GM21576 (cell line): Measurements from ENCODE around the gene PLCL2.

Source experiments
- ATAC-seq: cut with Tn5 transposase; IDR thresholded peaks from one replicate; pipeline ENCODE4 v1.9.1; 2021; ENCODE audit warnings: mild to moderate bottlenecking, moderate library complexity; ENCODE audit not compliant: unreplicated experiment

Gene PLCL2

DNA sequence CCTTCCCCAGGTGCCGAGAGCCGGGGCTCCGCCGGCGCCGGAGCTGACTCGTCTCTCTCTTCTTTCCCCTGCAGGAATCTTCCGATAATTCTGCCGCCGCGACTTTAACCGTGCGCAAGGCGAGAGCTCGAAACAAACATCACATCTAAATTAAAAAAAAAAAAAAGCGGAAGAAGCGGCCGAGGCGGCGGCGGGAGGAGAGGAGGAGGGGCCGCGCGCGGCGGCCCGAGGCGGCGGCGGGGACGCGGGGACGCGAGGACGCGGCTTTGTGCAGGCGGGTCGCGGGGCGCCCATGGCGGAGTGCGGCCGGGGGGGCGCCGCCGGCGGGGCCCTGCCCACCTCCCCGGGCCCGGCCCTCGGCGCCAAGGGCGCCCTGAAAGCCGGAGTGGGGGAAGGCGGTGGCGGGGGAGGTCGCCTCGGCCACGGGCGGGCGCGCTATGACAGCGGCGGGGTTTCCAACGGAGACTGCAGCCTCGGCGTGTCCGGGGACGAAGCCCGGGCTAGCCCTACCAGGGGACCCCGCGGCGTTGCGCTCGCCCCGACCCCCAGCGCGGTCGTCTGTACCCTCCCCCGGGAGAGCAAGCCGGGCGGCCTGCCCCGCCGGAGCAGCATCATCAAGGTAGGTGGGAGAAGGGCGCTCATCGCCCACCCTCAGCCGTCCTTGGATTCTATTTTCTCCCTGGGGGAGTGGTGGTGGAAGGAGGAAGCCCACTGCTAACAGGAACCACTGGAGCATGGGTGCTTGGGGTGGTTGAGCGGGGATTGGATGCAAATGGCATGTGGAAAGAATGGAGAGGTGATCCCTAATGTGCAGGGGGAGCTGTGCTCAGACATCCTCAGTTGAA is at the start of gene PLCL2:
Gene PLCL2, plus strand, starts transcription at position 208 of the 845 bp plus-strand sequence. Its CDS starts 85 bp downstream, at position 293.
- peak; percentile 31 for ATAC-seq

DNA sequence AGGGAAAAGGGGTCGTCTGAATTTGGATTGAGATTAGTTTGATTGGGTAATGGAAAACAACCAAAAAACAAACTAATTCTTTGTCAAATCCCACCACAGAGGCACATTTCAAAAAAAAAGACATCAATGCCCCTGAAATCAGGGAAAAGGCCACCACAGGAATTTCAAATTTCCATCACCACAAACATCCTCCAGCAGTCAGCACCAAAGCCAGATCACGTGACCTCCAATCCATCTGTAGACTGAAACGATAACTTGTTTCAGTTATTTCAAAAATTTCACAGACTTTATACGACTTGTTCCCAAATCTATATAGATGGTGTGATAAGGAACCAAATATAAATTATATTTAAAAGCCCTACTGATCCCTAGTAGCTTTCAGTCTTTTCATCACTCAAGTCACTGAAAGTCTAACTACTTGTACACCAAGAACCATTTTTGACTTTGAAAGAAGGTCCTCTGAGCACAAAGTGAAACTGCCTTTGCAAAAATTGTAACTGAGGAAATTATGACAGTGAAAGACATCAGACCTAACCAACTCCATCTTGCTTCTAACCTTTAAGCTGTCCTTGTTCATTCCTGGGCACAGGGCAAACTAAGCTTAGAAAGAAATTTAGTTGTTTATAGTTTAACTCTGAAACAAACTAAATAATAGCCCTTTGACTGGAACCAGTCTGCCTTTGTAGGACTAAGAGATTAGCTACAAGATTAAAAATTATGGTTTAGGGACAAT is 48.1 kb upstream of the PLCL2 start:
- ATAC-seq: no peak

DNA sequence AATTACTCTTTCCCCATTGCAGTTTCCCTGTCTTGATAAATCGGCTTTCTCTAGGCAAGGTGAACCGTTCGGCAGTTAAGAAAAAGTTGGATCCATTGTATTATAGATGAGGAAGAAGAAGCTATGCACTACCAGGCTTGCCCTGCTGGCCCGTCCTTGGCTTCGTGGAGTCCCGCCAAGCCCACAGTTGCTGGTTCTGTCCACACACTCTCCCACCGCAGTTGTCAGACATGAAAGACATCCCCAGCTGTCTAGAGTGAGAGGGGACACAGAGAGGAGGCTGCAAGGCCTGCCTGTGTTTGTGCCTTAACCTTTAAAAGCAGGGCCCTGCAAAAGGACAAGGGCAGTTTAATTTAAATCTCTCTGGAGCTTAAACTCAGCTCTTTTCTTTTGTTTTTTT is 47.2 kb upstream of the PLCL2 start:
- ATAC-seq: no peak

DNA sequence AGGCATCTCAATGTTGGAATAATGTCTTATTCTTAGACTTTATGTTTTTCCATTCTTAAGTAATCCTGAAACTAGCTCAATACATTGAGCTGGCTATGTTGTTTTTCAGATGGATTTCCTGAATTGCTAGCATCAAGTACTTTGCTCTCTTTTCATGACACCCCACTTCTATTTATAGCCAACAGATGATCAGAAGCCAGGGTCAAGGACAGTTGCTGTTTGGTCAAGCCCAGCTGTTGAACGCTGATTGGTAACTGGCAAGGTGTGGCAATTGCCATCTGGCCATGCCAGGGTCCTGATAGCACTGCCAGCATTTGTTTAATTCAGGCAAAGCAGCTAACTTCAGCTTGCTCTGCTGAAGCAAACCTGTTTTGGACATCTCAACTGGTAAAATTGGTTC is 46.2 kb upstream of the PLCL2 start:
- ATAC-seq: no peak

DNA sequence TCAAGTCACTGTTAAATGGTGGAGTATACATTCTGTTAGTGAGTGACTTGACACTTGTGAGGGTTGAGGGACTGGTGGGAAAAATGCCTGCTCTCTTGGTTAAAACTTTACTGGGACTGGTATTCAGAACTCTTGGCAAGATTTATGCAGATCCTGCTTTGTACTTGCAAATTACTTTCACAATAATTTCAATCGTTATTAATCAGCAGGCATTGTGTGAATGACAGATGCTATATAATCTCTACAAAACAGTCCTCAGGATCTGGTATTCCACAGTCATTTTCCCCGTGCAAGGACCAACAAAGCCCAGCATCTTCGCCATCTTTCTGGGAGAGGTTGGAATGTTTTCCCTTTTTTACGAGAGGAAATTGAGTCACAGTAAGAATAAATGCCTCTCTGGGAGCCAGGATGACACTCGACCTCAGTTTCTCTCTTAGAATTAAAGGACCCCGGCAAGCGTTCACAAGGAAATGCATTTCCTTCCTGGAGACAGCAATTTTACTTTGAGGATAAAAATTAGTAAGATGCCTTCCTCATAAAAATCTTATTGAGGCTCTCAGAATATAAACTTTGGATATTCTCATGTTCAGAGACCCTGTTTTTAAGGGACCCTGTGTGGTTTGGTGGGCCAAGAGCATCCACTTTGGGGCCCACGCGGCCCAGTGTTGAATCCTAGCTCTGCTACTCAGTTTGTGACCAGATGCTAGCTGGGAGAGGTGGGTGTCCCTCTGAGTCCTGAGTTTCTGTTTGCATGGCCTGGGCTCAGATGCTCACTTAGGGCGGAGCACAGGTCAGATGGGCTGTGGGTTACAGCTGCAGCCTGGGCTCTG is 45.3 kb upstream of the PLCL2 start:
- no peak for ATAC-seq

DNA sequence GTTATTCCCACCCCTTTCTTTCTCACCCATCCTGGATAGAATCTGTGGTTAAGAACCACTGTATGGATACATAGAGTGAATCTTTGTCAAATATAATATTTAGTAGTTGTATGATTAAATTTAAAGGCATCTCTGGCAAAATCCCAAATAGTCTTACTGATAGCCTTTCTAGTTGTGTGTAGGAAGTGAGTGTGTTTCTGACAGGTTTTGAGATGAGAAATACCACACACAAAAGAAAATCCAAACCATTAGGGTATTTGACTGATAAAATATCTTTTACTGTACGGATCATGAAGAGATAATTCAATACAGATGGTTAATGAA is 44.7 kb upstream of the PLCL2 start:
- ATAC-seq: no peak

DNA sequence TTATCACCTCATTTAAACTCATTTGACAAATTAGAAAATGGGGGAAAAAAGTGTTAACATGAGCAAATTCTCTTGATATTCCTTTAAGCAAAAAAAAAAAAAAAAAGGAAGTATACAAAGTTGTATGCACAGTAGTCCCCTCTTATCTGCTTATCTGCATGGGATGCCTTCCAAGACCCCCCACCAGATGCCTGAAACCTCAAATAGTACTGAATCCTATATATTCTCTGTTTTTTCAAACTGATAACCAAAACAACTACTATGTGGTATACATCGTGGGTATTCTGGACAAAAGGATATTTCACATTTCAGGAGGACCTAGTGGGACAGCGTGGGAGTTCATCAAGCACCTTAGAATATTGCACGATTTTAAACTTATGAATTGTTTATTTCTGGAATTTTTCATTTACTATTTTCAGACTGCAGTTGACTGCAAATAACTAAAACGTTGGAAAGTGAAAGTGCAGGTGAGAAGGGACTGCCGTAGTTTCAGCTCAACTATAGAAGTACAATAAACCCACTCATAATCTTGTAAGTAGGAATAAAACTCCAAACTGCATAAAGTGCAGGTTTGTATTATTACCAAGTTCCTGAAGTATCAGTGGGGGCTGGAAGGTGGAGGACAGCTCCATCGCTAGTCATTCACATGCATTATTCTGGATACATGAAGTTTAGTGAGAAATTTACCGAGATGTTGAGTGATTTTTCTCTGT is 43.6 kb upstream of the PLCL2 start:
- ATAC-seq: no peak

DNA sequence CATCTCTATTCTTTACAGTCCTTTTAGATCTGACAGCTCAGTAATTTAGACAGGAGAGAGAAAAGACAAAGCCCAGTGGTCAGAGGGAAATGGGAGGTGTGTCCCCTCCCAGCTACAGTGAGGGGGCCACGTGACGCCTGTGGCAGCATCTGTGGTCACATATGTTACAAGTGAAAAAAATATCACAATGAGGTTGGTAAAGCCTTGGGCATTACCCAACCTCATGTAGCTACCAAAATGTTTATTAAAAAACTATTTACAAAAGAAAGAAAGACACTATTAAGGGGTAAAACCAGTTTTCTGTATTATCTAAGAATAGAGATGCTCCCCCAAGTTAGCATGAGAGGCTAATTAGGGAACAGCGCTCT is 42.9 kb upstream of the PLCL2 start:
- ATAC-seq: peak; percentile 66

DNA sequence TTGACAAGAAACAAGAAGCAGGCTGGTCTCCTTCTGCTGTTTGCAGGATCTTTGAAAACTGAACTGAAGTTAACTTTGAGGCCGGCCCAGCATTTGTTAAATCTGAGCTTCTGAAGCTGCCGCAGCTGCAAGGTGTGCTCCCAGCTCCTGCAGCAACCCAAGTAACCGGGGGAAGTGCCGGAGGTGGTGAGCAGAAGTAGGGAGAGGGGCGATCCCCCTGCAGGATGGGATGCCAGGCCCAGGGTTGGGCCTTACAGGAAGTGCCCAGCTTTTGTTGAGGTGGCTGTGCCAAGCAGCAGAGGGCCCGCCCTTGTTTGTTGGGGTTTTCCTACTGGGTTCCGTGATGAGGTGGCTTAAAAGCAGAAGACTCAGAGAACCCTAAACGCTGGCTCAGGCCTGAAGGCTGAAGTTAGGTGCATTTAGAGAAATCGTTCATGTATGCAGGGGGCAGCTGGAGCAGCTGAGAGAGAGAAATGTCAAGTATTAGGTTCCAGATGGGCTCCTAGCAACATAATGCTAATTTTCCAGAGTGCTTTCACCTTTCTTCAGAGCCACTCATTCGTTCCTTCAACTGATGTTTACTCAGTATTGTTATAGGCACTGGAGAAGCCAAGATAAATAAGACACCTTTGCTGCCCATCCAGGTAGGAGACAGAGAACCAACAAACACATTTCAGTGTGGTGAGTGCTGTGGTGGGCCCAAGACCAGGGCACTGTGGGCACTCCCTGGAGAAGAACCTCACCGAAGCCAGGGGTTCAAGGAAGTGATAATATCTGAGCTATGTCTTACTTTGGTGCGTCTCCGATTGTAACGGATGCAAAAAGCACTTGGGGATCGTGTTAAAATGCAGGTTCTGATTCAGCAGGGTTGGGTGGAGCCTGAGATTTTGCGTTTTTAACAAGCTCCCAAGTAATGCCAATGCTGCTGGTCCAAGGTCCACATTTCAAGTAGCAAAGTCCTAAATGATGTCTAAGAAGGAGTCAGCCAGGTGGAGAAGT is 42.2 kb upstream of the PLCL2 start:
- peak; percentile 71 for ATAC-seq

DNA sequence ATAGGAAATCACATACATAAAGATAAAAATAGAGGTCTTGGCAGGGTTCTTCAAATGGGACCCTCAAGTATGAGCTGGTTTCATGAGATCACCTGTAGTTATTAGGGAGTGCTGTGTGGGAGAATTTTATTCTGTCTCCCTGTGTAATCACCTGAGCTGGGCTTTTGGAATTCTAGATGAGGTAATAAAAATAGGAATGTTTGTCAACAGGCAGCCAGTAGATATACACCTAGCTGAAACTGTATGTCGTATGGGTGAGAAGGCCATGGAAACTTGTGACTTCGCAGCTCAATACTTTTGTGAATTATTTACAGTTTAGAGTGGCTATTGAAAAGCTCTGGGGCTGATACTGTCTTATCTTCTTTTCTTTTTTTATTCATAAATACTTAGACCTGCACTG is 40.5 kb upstream of the PLCL2 start:
- no peak for ATAC-seq

DNA sequence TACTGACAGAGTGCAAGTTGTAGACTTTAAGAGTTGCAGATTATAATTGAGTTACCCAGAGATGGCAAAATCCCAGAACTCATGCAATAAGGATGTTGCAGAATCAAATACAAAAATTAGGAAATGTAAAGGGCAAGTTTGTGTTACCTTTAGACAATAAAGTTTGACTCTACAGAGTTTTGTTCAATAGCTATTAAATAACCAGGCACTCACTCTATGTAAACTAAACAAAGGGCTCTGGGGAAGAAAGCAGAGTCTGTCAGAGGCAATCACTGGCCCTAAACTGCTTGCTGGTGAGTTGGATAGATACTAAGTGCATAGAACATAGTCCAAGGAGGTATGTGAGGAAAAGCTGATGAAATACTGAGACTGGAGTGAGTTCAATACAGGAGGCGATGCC is 40.0 kb upstream of the PLCL2 start:
- ATAC-seq: no peak

DNA sequence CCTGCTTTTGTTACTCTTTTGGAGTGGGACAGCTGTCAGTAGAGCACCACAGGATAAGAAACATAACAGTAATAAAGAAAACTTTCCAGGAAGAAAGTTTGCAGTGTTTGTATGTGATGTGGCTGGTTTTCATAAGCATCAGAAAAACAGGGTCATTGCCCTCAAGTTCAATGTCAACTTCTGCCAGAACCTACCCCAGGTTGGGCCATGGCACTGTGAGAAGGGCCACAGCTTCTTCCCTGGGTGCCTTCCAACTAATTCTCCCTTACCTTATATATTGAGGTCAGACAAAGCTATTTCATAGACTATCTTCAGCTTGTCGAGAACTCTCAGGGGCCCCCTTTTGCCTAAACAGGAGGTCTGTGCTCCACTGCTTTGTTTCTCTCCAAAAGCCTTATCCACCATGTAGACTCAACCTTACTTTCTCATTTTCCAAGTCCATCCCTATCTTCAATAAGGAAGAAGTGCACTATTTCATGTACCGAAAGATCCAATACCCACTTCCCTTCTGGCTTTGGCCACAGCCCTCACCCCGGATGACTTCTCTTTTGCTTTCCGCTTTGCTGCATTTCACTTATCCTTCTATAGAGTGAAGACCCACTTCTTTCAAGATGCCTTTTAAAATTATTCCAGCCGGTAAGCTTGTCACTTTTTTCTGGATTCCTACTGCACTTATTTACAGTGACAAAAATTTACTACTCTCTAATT is 38.2 kb upstream of the PLCL2 start:
- no peak for ATAC-seq

DNA sequence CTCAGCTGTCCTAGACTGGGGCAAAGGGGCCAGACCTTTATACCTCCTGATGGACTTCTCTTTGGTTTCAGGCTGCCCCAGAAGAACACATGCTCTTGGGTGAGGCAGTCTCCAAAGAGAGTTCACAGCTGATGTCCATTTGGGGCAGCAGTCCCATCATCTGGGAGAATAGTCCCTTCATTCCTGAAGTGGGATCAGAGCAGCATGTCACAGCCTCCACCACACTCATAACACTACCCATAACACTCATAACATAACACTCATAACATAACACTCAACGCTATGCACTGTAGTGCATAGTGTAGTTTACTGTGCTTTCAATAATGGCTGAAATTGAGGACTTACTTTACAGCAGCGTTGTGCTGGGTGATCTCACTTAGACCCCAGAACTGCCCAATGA is 36.7 kb upstream of the PLCL2 start:
- ATAC-seq: no peak

DNA sequence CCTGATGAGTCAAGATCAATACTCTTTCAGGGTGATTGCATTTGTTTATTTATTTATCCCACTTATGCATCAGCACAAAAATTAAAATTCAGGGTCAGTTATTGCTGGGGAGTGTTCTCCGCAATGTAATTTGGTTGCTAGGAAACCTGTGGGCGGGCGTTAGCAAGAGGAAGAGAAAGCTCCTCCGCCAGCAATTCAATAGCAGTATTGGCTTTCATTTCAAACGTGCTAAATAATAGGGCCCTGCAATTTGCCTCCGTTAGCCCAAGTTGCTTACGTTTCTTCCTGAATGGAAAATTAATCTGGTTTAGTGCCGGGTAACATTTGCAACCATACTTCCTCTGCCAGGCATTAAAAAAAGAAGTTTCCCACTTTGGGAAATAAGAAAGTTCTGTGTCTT is 35.5 kb upstream of the PLCL2 start:
- peak; percentile 89 for ATAC-seq

DNA sequence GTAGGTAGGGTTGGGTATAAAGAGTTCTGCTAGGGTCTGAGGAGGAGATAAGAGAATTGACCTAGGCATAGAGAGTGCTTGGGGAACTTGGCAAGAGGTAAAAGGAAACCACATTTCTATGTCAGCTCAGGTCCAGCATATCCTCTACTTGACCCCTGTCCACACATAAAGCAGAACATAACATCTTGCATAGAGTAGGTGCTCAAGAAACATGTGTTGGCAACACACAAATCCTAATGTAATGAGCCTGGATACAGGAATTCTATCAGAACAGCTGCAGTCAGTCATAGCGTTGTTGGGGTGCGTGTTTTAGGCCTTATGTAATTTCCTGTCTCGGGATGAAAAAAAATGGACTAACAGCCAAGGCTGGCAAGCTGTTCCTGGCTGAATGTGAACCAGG is 35.0 kb upstream of the PLCL2 start:
- ATAC-seq: no peak

DNA sequence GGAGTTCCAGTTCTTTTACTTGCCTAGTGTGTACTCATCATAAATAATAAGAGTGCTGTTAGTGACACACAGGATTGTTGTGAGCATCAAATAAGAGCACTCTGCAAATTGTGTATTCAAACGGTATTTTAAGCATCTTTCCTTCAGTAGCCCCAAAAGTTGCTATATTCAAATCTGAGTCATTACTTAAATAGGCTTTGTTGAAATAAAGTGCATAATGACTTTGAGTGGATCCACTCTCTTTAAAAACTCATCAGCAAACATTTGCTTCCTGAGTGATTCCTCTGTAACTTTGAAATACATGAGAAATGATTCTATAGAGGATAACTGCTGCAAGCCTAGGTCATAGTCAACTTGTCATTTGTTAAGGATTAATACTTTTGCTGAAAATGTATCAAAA is 29.3 kb upstream of the PLCL2 start:
- no peak for ATAC-seq

DNA sequence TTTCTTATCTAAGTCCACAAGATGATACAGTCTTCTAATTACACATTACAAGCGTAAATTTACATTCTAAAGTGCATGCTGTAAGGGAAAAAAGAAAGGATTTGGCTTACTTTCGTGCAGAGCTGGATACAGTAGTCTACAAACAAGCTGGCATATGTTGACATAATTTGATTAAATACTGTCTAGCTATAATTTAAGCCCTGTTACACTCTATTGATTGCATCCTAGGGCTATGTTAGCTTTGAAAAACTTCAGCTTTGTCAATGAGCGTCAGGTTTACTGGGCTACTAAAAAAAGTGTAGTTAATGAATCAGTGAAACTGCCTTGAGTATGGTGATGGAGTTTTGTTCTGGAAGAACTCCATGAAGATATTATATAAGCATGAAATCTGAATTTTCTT is 24.5 kb upstream of the PLCL2 start:
- ATAC-seq: no peak

DNA sequence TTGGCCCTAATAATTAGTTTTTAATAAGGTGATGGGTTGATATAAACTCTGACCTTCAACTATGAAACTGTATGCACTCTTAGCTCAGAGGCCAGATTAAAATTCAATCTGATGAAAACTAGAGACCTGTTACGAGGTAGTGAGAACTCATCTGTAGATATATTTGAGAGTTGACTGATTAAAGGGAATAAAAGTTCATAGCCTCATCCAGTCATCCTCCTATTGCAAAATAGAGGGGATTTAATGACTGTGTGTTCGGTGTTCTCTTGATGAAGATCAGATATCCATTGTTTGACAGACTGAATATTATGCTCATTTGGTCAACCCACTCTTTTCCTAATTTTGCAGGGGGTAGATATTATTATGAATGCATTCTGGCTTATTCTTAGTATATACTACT is 23.3 kb upstream of the PLCL2 start:
- ATAC-seq: no peak

DNA sequence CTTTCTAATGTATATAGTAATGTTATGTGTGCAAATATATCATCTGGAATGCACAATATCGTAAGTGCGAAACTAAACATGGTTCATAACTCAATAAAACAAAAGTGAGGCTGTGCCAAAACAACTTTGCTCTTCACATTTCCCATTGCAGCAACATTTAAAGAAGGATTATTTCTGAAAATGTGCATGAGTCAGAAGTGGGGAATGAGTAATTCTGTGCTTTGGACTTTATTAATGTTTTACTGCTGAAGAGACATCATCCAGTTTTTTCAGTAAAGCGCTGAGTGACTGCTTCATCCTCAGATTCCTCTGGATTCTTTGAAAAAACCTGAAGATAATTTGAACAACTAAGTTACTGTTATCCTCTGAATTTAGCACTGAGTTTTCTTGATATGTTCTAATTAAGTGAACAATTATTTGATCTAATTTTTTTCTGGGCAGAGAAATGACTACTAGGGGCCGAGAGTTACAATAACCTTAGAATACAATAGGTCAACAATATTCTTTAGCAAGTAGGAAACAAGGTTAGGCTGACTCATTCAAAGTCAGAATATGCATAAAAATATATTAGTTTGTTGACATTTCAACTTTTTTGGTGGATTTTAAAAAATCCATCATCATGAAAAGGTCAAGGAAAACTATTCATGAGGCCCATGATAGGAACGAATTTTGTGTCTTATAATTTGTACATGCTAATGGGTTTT is 20.0 kb upstream of the PLCL2 start:
- ATAC-seq: no peak
